HG02840 (cell line): ENCODE measurements around the gene CATSPERZ.
"Not testable (repeated sequence)": the region's sequence is repeated elsewhere in the genome, so short reads cannot be mapped to it uniquely, and the experiment has no call there.

Source experiments
- ATAC-seq: cut with Tn5 transposase; IDR thresholded peaks from one replicate; pipeline ENCODE4 v1.9.1; 2021; ENCODE audit warnings: mild to moderate bottlenecking, moderate library complexity, moderate number of reproducible peaks; ENCODE audit not compliant: unreplicated experiment, low FRiP score

CATSPERZ gene

DNA sequence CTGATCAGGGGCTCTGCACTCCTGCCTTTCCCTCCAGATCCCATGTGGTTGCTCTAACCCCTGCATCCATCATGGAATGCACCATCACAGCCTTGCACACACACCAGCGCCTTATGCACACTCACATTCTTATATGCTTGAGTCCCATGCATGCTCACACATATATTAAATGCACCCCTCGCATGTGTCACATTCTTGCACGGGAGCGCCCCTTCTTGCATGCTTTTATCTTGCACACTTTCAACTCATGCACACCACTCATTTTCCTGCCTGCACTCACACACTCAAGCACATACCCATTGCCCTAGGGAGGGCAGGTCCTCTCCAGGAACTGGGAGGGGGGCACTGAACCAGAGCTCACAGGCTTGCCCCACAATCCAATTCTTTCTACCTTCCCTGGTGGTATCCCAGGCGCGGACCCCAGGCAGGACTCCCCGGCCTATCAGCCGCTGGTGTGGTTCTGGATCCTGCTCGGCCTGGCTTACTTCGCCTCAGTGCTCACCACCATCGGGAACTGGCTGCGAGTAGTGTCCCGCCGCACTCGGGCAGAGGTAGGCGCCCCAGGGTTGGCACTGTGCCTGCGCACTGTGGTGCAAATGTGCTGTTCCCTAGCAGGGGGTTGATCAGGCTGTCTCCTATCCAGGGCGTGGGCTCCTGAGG, 2.3 kb upstream of the CATSPERZ start:
- no peak for ATAC-seq

GRCh38 chr11:64298966-64299846, 952 bp upstream of the CATSPERZ start:
- ATAC-seq, result no peak

- ATAC-seq, result no peak
Observed at GRCh38 chr11:64303109-64304031, 3.2 kb downstream of the CATSPERZ start.

DNA sequence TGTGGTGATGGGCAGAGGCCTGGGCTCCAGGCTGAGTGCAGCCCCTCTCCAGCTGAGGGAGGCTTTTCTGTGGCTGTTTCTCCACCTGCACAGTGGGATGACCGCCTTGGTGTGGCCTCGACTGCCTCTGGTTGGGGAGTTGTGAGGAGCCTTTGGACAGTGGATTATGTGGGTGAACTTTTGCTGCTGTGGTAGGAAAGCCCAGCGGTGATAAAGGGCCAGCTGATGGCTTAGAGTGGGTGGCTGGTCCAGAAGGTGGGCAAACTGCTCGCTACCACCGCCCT, 3.8 kb downstream of the CATSPERZ start:
- no peak for ATAC-seq

DNA sequence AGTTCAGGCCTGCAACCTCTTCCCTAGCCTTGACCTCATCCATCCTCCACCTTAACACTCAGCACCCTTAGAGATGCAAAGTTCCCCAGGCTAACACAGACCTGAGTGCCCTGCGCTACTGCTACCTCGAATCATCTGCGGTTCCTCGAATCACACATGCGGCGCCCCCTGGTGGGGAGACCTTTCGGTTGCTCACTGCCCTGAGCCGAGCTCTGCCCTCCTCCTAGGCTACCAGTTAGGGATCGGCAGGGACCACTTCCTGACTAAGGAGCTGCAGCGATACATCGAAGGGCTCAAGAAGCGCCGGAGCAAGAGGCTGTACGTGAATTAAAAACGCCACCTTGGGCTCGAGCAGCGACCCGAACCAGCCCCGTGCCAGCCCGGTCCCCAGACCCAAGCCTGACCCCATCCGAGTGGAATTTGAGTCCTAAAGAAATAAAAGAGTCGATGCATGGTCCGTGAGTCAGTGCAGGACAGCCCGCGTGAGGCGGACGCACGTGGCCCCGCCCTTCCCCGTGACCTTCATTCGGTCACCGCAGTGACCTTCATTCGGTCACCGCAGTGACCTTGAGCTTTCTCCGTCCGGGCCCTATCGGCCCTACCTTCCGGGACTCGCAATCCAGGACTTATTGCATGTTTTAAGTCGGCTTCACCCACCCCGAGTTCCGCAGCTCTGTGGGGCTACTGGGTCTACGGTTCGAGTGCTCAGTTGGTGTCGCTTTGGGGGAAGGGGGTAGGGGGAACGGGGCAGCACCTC, 4.3 kb downstream of the CATSPERZ start:
- peak; percentile 21 for ATAC-seq

- ATAC-seq, result peak; percentile 78
Observed at GRCh38 chr11:64305075-64305690, 5.0 kb downstream of the CATSPERZ start, which contains the start of gene ESRRA. Gene ESRRA, plus strand, starts transcription at chr11:64305524. Its CDS starts 1,656 bp downstream, at chr11:64307180.

GRCh38 chr11:64305691-64306562, 5.8 kb downstream of the CATSPERZ start:
- peak; percentile 20 for ATAC-seq

- no peak for ATAC-seq
Observed at GRCh38 chr11:64306563-64306875, 6.4 kb downstream of the CATSPERZ start.

DNA sequence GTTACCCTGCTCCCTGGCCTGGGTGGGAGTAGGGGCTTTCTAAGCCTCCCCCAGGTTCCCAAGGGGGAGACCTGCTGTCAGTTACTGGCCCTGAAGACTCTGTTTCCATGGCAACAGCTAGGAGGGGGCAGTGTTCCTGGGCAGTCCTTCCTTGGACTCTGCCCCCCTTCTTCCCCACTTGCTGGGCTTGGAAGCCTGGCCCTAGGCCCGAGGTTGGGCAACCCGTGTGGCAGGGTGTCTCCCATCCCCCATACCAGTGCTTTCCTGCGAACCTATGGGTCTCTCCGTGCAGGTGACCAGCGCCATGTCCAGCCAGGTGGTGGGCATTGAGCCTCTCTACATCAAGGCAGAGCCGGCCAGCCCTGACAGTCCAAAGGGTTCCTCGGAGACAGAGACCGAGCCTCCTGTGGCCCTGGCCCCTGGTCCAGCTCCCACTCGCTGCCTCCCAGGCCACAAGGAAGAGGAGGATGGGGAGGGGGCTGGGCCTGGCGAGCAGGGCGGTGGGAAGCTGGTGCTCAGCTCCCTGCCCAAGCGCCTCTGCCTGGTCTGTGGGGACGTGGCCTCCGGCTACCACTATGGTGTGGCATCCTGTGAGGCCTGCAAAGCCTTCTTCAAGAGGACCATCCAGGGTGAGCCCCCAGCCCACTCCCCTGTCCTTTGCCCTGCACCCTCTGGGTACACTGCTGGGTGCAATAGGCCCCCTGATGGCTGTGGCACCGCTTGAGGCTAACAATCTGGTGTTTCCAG, 6.9 kb downstream of the CATSPERZ start:
- no peak for ATAC-seq

DNA sequence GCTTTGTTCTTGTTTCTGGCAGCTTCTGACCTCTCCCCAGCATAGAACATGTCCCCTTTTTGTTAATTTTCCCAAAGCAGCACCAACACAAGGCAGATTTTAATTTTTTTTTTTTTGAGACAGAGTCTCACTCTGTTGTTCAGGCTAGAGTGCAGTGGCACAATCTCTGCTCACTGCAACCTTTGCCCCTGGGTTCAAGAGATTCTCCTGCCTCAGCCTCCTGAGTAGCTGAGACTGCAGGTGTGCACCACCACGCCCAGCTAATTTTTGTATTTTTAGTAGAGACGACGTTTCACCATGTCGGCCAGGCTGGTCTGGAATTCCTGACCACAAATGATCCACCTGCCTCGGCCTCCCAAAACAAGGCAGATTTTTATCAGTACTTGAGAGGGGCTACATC, 7.6 kb downstream of the CATSPERZ start:
- ATAC-seq, result not testable (repeated sequence)

DNA sequence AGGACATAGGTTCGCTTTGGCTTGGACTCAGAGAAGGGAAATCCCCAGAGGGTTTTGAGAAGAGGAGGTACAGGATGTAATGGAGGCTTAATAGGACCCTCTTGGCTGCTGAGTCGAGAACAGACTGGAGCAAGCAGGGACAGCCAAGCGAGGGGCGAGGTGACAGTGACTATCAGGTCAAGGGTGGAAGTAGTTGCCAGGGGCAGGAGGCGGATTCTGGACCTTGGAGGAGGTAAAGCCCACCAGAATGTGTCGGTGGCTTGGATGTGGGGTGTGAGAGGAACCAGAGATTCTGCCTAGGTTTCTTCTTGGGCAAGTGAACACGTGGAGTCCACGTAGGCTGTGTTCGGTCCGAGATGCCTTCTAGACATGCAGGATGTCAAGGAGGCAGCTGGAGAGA, 12.8 kb downstream of the CATSPERZ start:
- ATAC-seq, result no peak

DNA sequence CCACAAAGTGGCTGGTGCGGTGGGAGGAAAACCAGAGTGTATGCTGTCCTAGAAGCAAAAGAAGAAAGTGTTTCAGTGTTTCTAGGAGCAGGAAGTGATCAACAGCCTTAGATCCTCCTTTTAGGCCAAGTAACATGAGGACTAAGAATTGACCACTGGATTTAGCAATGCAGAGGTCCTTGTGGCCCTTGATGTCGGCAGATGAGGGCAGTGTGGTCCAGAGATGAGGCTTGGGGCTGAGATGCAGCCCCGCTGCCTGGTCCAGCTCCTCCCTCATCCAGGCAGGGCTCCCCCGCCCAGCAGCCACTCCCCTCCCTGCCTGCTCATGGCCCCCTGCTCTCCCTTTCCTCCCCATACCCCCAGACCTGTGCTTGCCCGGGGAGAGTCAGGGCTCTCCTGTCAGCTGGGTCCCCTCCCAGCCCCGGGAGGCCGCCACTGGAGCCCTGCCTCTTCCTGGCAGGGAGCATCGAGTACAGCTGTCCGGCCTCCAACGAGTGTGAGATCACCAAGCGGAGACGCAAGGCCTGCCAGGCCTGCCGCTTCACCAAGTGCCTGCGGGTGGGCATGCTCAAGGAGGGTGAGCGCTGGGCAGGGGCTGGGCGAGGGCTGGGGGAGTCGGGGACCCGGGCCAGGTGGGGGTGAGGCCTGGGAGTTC, 13.5 kb downstream of the CATSPERZ start:
- ATAC-seq, result no peak

GRCh38 chr11:64314146-64314804, 14.1 kb downstream of the CATSPERZ start:
- ATAC-seq, result no peak

GRCh38 chr11:64314805-64315561, 14.8 kb downstream of the CATSPERZ start:
- ATAC-seq, result no peak

GRCh38 chr11:64315667-64316526, 15.7 kb downstream of the CATSPERZ start:
- ATAC-seq, result not testable (repeated sequence)
